Endothelial cell of umbilical vein (primary cell): Measurements from ENCODE around the gene SEC22A. TPM values are rescaled to one million over a fixed set of nuclear protein-coding genes. Genes with fewer than 3 reads are reported as not detected.

Source experiments
- BruUV-seq: library from RNA; stranded (reverse); fragments of 400-500 nt; replicated peaks from 2 replicates; lab custom pipeline; 2021; lab: Mats Ljungman, UMichigan
- CTCF ChIA-PET: fragments of 300-600, 350-600 bp; sonication (Branson Sonifier 250); formaldehyde crosslinking; loops from one replicate; lab custom pipeline; 2021; ENCODE audit warnings: antibody characterized with exemption, inconsistent platforms; lab: Charles Lee
- POLR2A ChIA-PET: fragments of 300-600, 350-600 bp; sonication (Branson Sonifier 250); formaldehyde crosslinking; loops from one replicate; lab custom pipeline; 2021; ENCODE audit warnings: antibody characterized with exemption, inconsistent platforms; lab: Charles Lee
- DNase-seq: peaks from one replicate; pipeline ENCODE4 v3.0.0-alpha.2; 2011; ENCODE audit warnings: low read depth, low spot score
- FAIRE-seq: peaks from 2 replicates; lab custom pipeline; 2011; peaks lifted over from hg19 to GRCh38; lab: Jason Lieb, UNC
- H2AFZ ChIP-seq: 2 replicates; pipeline ENCODE4 v1.6.0; 2012; ENCODE audit warnings: low read depth, low read length, control low read depth, inconsistent platforms
- H3K27ac ChIP-seq: 2 replicates; pipeline ENCODE4 v1.5.1; 2011; ENCODE audit warnings: low read depth, mild to moderate bottlenecking, control low read depth, low read length, moderate library complexity; ENCODE audit not compliant: insufficient read depth
- H3K27me3 ChIP-seq, 2 experiments: 2 replicates each; pipeline versions ENCODE4 v1.6.0 to v1.6.1; 2011; ENCODE audit warnings: low read length in 2 of 2, mixed read lengths in 1 of 2; ENCODE audit not compliant: control insufficient read depth in 2 of 2, insufficient read depth in 2 of 2
- H3K36me3 ChIP-seq, 2 experiments: 2 replicates in 1 of 2; 3 replicates in 1 of 2; pipeline ENCODE4 v1.5.1; 2011; ENCODE audit warnings: low read length in 2 of 2, mild to moderate bottlenecking in 1 of 2, moderate library complexity in 1 of 2; ENCODE audit not compliant: control insufficient read depth in 2 of 2, insufficient read depth in 2 of 2; ENCODE audit errors: extremely low read depth in 1 of 2
- H3K4me1 ChIP-seq: 3 replicates; pipeline ENCODE4 v1.5.1; 2011; ENCODE audit warnings: mild to moderate bottlenecking, low read length; ENCODE audit not compliant: control insufficient read depth, insufficient read depth; ENCODE audit errors: extremely low read depth
- H3K4me2 ChIP-seq: 2 replicates; pipeline ENCODE4 v1.6.1; 2011; ENCODE audit warnings: low read length, control low read depth, mixed read lengths; ENCODE audit not compliant: insufficient read depth
- H3K4me3 ChIP-seq, 3 experiments: fragments of 200-600 bp in 1 of 3; sonication (generic), shearing (Covaris generic) in 1 of 3; replicated peaks in 1 of 3; 2 replicates each; pipeline ENCODE4 v1.5.1; 2011 to 2016; ENCODE audit warnings: control low read depth in 3 of 3, low read length in 3 of 3, mild to moderate bottlenecking in 2 of 3, inconsistent platforms in 1 of 3, low read depth in 1 of 3, moderate library complexity in 1 of 3; ENCODE audit not compliant: insufficient read depth in 1 of 3
- H3K79me2 ChIP-seq: 2 replicates; pipeline ENCODE4 v1.6.0; 2012; ENCODE audit warnings: low read length, inconsistent platforms; ENCODE audit not compliant: control insufficient read depth, insufficient read depth
- H3K9ac ChIP-seq: replicated peaks from 2 replicates; pipeline ENCODE3; 2011; ENCODE audit warnings: low read length, control low read depth; ENCODE audit not compliant: insufficient read depth; ENCODE audit errors: extremely low read depth
- H3K9me1 ChIP-seq: replicated peaks from 3 replicates; pipeline ENCODE4 v1.6.0; 2011; ENCODE audit warnings: mild to moderate bottlenecking, low read length; ENCODE audit not compliant: control insufficient read depth, insufficient read depth; ENCODE audit errors: extremely low read depth
- H3K9me3 ChIP-seq: replicated peaks from 2 replicates; pipeline ENCODE4 v1.5.1; 2012; ENCODE audit warnings: low read length, inconsistent platforms; ENCODE audit not compliant: control insufficient read depth, insufficient read depth
- H4K20me1 ChIP-seq: replicated peaks from 2 replicates; pipeline ENCODE3; 2011; ENCODE audit warnings: mild to moderate bottlenecking, low read length; ENCODE audit not compliant: control insufficient read depth, insufficient read depth; ENCODE audit errors: extremely low read depth
- CTCF ChIP-seq, 2 donors: IDR thresholded peaks; 1 replicate in 1 of 2; 2 replicates in 1 of 2; pipeline ENCODE4 v1.5.1; 2011; ENCODE audit warnings: low read length in 2 of 2, mild to moderate bottlenecking in 2 of 2, moderate library complexity in 2 of 2, control low read depth in 1 of 2, inconsistent platforms in 1 of 2, low read depth in 1 of 2; ENCODE audit not compliant: insufficient read depth in 1 of 2; ENCODE audit errors: extremely low read depth in 1 of 2
- EZH2 ChIP-seq: IDR thresholded peaks from 2 replicates; pipeline ENCODE4 v1.6.1; 2012; ENCODE audit warnings: borderline replicate concordance, low read depth, mild to moderate bottlenecking, moderate library complexity, low read length, inconsistent platforms; ENCODE audit not compliant: severe bottlenecking
- FOS ChIP-seq: IDR thresholded peaks from 2 replicates; pipeline ENCODE4 v1.6.1; 2011; ENCODE audit warnings: mild to moderate bottlenecking, low read length, moderate library complexity, borderline replicate concordance; ENCODE audit not compliant: insufficient read depth
- GATA2 ChIP-seq: IDR thresholded peaks from 2 replicates; pipeline ENCODE4 v1.7.0; 2011; ENCODE audit warnings: low read depth, mild to moderate bottlenecking, moderate library complexity, mixed read lengths, low read length; ENCODE audit not compliant: insufficient read length, insufficient read depth
- JUN ChIP-seq: IDR thresholded peaks from 2 replicates; pipeline ENCODE4 v1.6.1; 2011; ENCODE audit warnings: borderline replicate concordance, low read depth; ENCODE audit not compliant: insufficient read length, insufficient read depth
- MAX ChIP-seq: IDR thresholded peaks from 2 replicates; pipeline ENCODE4 v1.6.1; 2011; ENCODE audit not compliant: insufficient read depth, insufficient read length
- MYC ChIP-seq: IDR thresholded peaks from one replicate; pipeline ENCODE4 v1.6.1; 2011; ENCODE audit warnings: mild to moderate bottlenecking, low read depth, low read length
- POLR2A ChIP-seq: IDR thresholded peaks from 2 replicates; pipeline ENCODE4 v1.6.1; 2012; ENCODE audit warnings: low read depth, mild to moderate bottlenecking, control low read depth, low read length
- POLR2AphosphoS5 ChIP-seq: IDR thresholded peaks from 2 replicates; pipeline ENCODE4 v1.6.1; 2012; ENCODE audit warnings: low read depth, mild to moderate bottlenecking, control low read depth, low read length, moderate library complexity; ENCODE audit not compliant: insufficient read depth
- dilution Hi-C: fragments of 300-500 bp; cut with MboI; formaldehyde crosslinking; loops from one replicate; pipeline ENCODE4 v1.15.0; 2019; ENCODE audit warnings: low sequenced_read_pairs; ENCODE audit not compliant: extremely low pct_ligation_motif_present
- intact Hi-C: fragments of 100-400 bp; cut with micrococcal nuclease; formaldehyde crosslinking; loops from one replicate; pipeline ENCODE4 v1.10.0; 2022
- polyA plus RNA-seq, 4 experiments: library from polyadenylated mRNA; depleted of rRNA in 3 of 4; stranded (reverse) in 3 of 4; unstranded in 1 of 4; fragments of >200 nt; gene quantifications; 2 replicates each; pipeline versions ENCODE4 v1.2.1 to v1.2.3, GENCODE V29; 2011 to 2012; ENCODE audit warnings: missing spikeins in 1 of 4
- total RNA-seq: library from RNA; stranded (reverse); gene quantifications from 2 replicates; pipeline ENCODE4 v1.2.3, GENCODE V29; 2021

The SEC22A gene
- total and polyA plus RNA-seq, 2 donors (not counting 3 experiments of a cell fraction or from before 2014, with no cell fraction given) = 20.1 to 26.8 TPM

- ChIA-PET POLR2A (no interaction called here), CTCF (no interaction called here)
- Histone ChIP-seq H3K9me3 (peaks cover 1% of the 10 kb centered on the region), H3K36me3 (no peaks in the 10 kb centered on the region), H3K9ac (no peak overlapping the region), H3K4me2 (no peak overlapping the region), H4K20me1 (no peaks in the 10 kb centered on the region), H3K4me3 (no peak overlapping the region), H2AFZ (no peak overlapping the region), H3K4me1 (peaks cover 9% of the 10 kb centered on the region), H3K79me2 (no peaks in the 10 kb centered on the region), H3K9me1 (no peaks in the 10 kb centered on the region), H3K27ac (no peak overlapping the region), H3K27me3 (no peaks in the 10 kb centered on the region)
- BruUV-seq = no TSS peak
- intact Hi-C loops = no loop called here
- DNase-seq (peak; percentile 12), FAIRE-seq (no peak)
- dilution Hi-C loops = no loop called here
- TF ChIP-seq GATA2 (no peak), MYC (no peak), CTCF (IDR thresholded peaks at IDR 0.05; ENCODE audit: extremely low read depth in 1 of 2, insufficient read depth in 1 of 2, low read depth in 1 of 2, low read length in 2 of 2) (no peak), EZH2 (no peak), POLR2AphosphoS5 (no peak), JUN (no peak), POLR2A (no peak), FOS (no peak), MAX (no peak)
Measured at GRCh38 chr3:123229145-123229544, 27.4 kb downstream of the SEC22A start.
